HEK293T (cell line): ENCODE measurements around the gene CALN1.

ENCODE experiments used
- BHLHE40 ChIP-seq: fragments of 450-650 bp; IDR thresholded peaks from 2 replicates; pipeline ENCODE4 v1.6.1; 2016; ENCODE audit warnings: mild to moderate bottlenecking, moderate library complexity, borderline replicate concordance
- CTBP1 ChIP-seq: fragments of 450-650 bp; IDR thresholded peaks from 2 replicates; pipeline ENCODE4 v1.6.1; 2016; ENCODE audit warnings: borderline replicate concordance
- ELF4 ChIP-seq: fragments of 450-650 bp; IDR thresholded peaks from 2 replicates; pipeline ENCODE4 v1.6.1; 2017; ENCODE audit warnings: antibody characterized with exemption
- FOXA1 ChIP-seq: fragments of 450-650 bp; IDR thresholded peaks from 2 replicates; pipeline ENCODE4 v1.6.1; 2016; ENCODE audit warnings: mild to moderate bottlenecking
- FOXK2 ChIP-seq: fragments of 450-650 bp; IDR thresholded peaks from 2 replicates; pipeline ENCODE4 v1.6.1; 2016; ENCODE audit warnings: mild to moderate bottlenecking
- L3MBTL2 ChIP-seq: fragments of 450-650 bp; conservative IDR thresholded peaks from 2 replicates; pipeline ENCODE4 v1.6.1; 2016; ENCODE audit warnings: mild to moderate bottlenecking
- PKNOX1 ChIP-seq: fragments of 450-650 bp; IDR thresholded peaks from 2 replicates; pipeline ENCODE4 v1.6.1; 2016
- SP1 ChIP-seq: fragments of 450-650 bp; IDR thresholded peaks from 2 replicates; pipeline ENCODE4 v1.6.1; 2017
- SUZ12 ChIP-seq: fragments of 450-650 bp; IDR thresholded peaks from 2 replicates; pipeline ENCODE4 v1.6.1; 2016; ENCODE audit warnings: mild to moderate bottlenecking

GRCh38 chr7:72298091-72298490 is 114.0 kb downstream of the CALN1 start:
- TF ChIP-seq FOXA1: no peak
- TF ChIP-seq CTBP1: no peak
- TF ChIP-seq L3MBTL2: no peak
- no peak for TF ChIP-seq SUZ12
- no peak for TF ChIP-seq PKNOX1
- no peak for TF ChIP-seq SP1
- TF ChIP-seq FOXK2: no peak
- no peak for TF ChIP-seq BHLHE40
- TF ChIP-seq ELF4: no peak
